Psoas muscle (tissue), 8 donors: Measurements from ENCODE around the gene CTCFL. TPM values are rescaled to one million over a fixed set of nuclear protein-coding genes. Genes with fewer than 3 reads are reported as not detected.

ENCODE experiments used
- ATAC-seq, 4 donors: fragments of 200-7000 bp; cut with Tn5 transposase; one replicate each; pipeline ENCODE4 v1.9.1; 2020; ENCODE audit warnings: moderate library complexity in 3 of 4, mild to moderate bottlenecking in 2 of 4
- DNase-seq, 2 donors: peaks; one replicate each; pipeline ENCODE4 v3.0.0-alpha.2; 2020
- H3K27ac ChIP-seq: fragments of 200-600 bp; one replicate; pipeline ENCODE4 v1.8.0; 2022
- H3K27me3 ChIP-seq, 3 donors: fragments of 200-600 bp in 1 of 3; one replicate each; pipeline versions ENCODE4 v1.6.1 to v1.8.0; 2013 to 2022; ENCODE audit warnings: low read length in 2 of 3, mild to moderate bottlenecking in 2 of 3, moderate library complexity in 1 of 3; ENCODE audit not compliant: insufficient read depth in 3 of 3
- H3K36me3 ChIP-seq, 2 donors: fragments of 200-600 bp in 1 of 2; one replicate each; pipeline versions ENCODE4 v1.6.1 to v1.8.0; 2013 to 2022; ENCODE audit warnings: low read depth in 1 of 2, mild to moderate bottlenecking in 1 of 2, moderate library complexity in 1 of 2; ENCODE audit not compliant: insufficient read depth in 1 of 2
- H3K4me1 ChIP-seq: fragments of 200-600 bp; one replicate; pipeline ENCODE4 v1.8.0; 2022
- H3K4me3 ChIP-seq: fragments of 200-600 bp; one replicate; pipeline ENCODE4 v1.8.0; 2022; ENCODE audit warnings: mild to moderate bottlenecking
- H3K9me3 ChIP-seq: fragments of 200-600 bp; one replicate; pipeline ENCODE4 v1.8.0; 2022
- WGBS, 3 donors: extraction: QIAGEN DNeasy Blood & Tissue Kit; methylation state at CpG; one replicate each; pipeline versions ENCODE4 v1.1.6 to v1.1.7; 2013; 5-methylcytosine and 5-hydroxymethylcytosine counted together
- intact Hi-C, 2 donors: fragments of 100-400 bp; cut with DNase I; formaldehyde crosslinking; loops; one replicate each; pipeline versions ENCODE4 v1.11.0 to v1.14.2; 2022
- polyA plus RNA-seq, 3 donors: library from polyadenylated mRNA; stranded (reverse); fragments of 200-250 nt; gene quantifications; one replicate each; pipeline ENCODE4 v1.2.3, GENCODE V29; 2013
- total RNA-seq, 4 donors: library from RNA; stranded (reverse); fragmentation: NEBNext Ultra II Directional in 2 of 4; extraction: Animal tissue kit (Norgen Biotek cat#: 25700) in 2 of 4; gene quantifications; one replicate each; pipeline versions ENCODE4 v1.2.1 to v1.2.4, GENCODE V29; 2021 to 2023
- TF ChIP-seq, protein P1 (sequence below): fragments of 200-600 bp; IDR thresholded peaks from one replicate; pipeline ENCODE4 v1.8.0; 2022; ENCODE audit warnings: antibody characterized with exemption
- donor health status: healthy with polysubstance abuse.
- donor health status: DM: no; HTN: no; CAD: no; lungs with moderate emphysema.
- donor health status: Bipolar disorder and iron deficiency.
- donor health status: healthy.
- donor health status: DM: yes; HTN: yes; CAD: no.
- donor health status: DM: no; HTN: no; CAD: no.
- donor health status: DM: no; HTN: no; CAD: no.
- donor health status: DM: yes; HTN: yes; CAD: no.

Gene CTCFL
- total and polyA plus RNA-seq, 7 donors: not detected

- H3K36me3 ChIP-seq: no peaks in the 10 kb centered on the region
- no peak overlapping the region for H3K4me3 ChIP-seq
- ATAC-seq (no peak), DNase-seq (no peak)
- 83 to 92% (median 89%) methylated on average over 8 of the region's 8 CpGs for WGBS, 3 donors
- no peak overlapping the region for H3K27ac ChIP-seq
- TF ChIP-seq, protein P1, sequence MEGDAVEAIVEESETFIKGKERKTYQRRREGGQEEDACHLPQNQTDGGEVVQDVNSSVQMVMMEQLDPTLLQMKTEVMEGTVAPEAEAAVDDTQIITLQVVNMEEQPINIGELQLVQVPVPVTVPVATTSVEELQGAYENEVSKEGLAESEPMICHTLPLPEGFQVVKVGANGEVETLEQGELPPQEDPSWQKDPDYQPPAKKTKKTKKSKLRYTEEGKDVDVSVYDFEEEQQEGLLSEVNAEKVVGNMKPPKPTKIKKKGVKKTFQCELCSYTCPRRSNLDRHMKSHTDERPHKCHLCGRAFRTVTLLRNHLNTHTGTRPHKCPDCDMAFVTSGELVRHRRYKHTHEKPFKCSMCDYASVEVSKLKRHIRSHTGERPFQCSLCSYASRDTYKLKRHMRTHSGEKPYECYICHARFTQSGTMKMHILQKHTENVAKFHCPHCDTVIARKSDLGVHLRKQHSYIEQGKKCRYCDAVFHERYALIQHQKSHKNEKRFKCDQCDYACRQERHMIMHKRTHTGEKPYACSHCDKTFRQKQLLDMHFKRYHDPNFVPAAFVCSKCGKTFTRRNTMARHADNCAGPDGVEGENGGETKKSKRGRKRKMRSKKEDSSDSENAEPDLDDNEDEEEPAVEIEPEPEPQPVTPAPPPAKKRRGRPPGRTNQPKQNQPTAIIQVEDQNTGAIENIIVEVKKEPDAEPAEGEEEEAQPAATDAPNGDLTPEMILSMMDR: no peak
- H3K4me1 ChIP-seq: no peaks in the 10 kb centered on the region
- intact Hi-C loops: no loop called here
- no peaks in the 10 kb centered on the region for H3K27me3 ChIP-seq
- H3K9me3 ChIP-seq: no peaks in the 10 kb centered on the region
Measured at GRCh38 chr20:57484772-57485171, 40.2 kb downstream of the CTCFL start.

GRCh38 chr20:57483287-57484050 is 41.5 kb downstream of the CTCFL start:
- ATAC-seq (no peak), DNase-seq (no peak)
- TF ChIP-seq, protein P1: no peak
- intact Hi-C loops: no loop called here
- WGBS, 3 donors: 91 to 94% (median 92%) methylated on average over 19 of the region's 19 CpGs
- no peaks in the 10 kb centered on the region for H3K36me3 ChIP-seq
- no peaks in the 10 kb centered on the region for H3K27me3 ChIP-seq
- H3K9me3 ChIP-seq: no peaks in the 10 kb centered on the region
- no peak overlapping the region for H3K27ac ChIP-seq
- no peak overlapping the region for H3K4me3 ChIP-seq
- H3K4me1 ChIP-seq: no peaks in the 10 kb centered on the region

DNA sequence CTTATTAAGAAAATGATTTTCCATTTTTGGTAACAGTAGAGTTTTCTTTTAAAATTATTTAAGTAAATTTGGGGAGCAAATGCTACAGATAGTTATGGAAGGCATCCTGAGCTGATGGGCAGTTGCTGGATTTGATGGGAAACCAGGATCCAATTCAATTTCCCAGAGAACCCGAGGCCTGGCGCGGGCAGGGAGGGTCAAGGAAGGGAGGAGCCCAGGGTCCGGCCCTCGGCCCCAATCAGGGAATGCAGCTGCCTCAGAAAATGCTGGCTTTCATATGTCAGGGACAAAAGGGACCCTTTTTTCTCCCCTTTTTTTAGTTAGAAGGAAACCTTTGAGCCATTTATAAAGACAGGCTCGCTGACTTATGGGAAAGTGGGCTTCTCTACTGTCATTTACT is 42.1 kb downstream of the CTCFL start:
- intact Hi-C loops: no loop called here
- 87 to 92% (median 87%) methylated on average over 6 of the region's 6 CpGs for WGBS, 3 donors
- Histone ChIP-seq H3K27me3 (no peaks in the 10 kb centered on the region), H3K4me3 (no peak overlapping the region), H3K9me3 (no peaks in the 10 kb centered on the region), H3K36me3 (no peaks in the 10 kb centered on the region), H3K27ac (no peak overlapping the region), H3K4me1 (no peaks in the 10 kb centered on the region)
- ATAC-seq: no peak
- TF ChIP-seq, protein P1: no peak
- no peak for DNase-seq

GRCh38 chr20:57482148-57482547 is 42.8 kb downstream of the CTCFL start:
- H3K36me3 ChIP-seq: no peaks in the 10 kb centered on the region
- DNase-seq: no peak
- H3K9me3 ChIP-seq: no peaks in the 10 kb centered on the region
- no peaks in the 10 kb centered on the region for H3K4me1 ChIP-seq
- 73 to 78% (median 77%) methylated on average over 11 of the region's 11 CpGs for WGBS, 3 donors
- TF ChIP-seq, protein P1: no peak
- ATAC-seq: no peak
- intact Hi-C loops: no loop called here
- no peaks in the 10 kb centered on the region for H3K27me3 ChIP-seq
- no peak overlapping the region for H3K27ac ChIP-seq
- no peak overlapping the region for H3K4me3 ChIP-seq

DNA sequence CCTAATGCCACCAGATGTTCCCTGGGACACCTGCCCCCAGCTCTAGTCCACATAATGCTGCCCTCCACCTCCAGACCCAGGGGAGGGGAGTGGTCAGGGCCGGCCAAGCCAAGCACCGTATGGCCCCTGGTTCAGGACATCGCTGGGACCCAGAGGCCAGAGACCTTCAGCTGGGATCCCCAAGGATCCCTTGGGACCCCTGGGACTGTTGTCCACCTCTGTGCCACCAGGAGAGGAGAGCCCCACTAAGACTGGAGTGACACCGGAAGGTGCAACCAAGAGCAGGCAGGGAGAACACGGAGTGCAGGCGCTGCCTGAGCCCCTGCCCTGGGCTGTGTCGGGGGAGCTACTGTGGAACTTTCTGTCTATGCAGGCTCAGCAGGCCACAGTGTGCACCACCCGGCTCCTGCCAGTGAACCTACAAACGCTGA is 43.6 kb downstream of the CTCFL start:
- Histone ChIP-seq H3K9me3 (no peaks in the 10 kb centered on the region), H3K4me1 (no peaks in the 10 kb centered on the region), H3K36me3 (no peaks in the 10 kb centered on the region), H3K4me3 (no peak overlapping the region), H3K27me3 (no peaks in the 10 kb centered on the region), H3K27ac (no peak overlapping the region)
- DNase-seq (no peak), ATAC-seq (no peak)
- WGBS, 3 donors: 66 to 75% (median 71%) methylated on average over 8 to 9 of the region's 9 CpGs
- TF ChIP-seq, protein P1: no peak
- intact Hi-C loops: no loop called here
